GM12878 (cell line): Measurements from ENCODE around the gene TMEM232. TPM values are rescaled to one million over a fixed set of nuclear protein-coding genes. Genes with fewer than 3 reads are reported as not detected.

ENCODE experiments used
- ATAC-seq: fragments of 200-7000 bp; cut with Tn5 transposase; 3 replicates; pipeline ENCODE4 v1.9.1; 2020; ENCODE audit warnings: mild to moderate bottlenecking, moderate library complexity
- BruUV-seq: library from RNA; stranded (reverse); fragments of 400-500 nt; replicated peaks from 2 replicates; lab custom pipeline; 2021; lab: Mats Ljungman, UMichigan
- CTCF ChIA-PET: fragments of 300-600 bp; sonication (Branson Sonifier 250); formaldehyde crosslinking; extraction: SDS; loops from one replicate; lab custom pipeline; 2021; ENCODE audit warnings: inconsistent platforms; lab: Yijun Ruan, JAX
- POLR2A ChIA-PET: fragments of 350-600 bp; formaldehyde crosslinking; extraction: SDS; loops from one replicate; lab custom pipeline; 2021; ENCODE audit warnings: inconsistent platforms; lab: Charles Lee
- RAD21 ChIA-PET: fragments of 300-600 bp; sonication (Branson Sonifier 250); formaldehyde crosslinking; loops from one replicate; lab custom pipeline; 2023; ENCODE audit warnings: antibody characterized with exemption; ENCODE audit not compliant: unreplicated experiment; lab: Charles Lee
- SMC1A ChIA-PET: fragments of 300-600 bp; sonication (Branson Sonifier 250); formaldehyde crosslinking; loops from one replicate; lab custom pipeline; 2023; ENCODE audit not compliant: unreplicated experiment, uncharacterized antibody; lab: Charles Lee
- DNase-seq: peaks from one replicate; pipeline ENCODE4 v3.0.0-alpha.2; 2011; ENCODE audit warnings: low read depth, low spot score
- FAIRE-seq: peaks from 3 replicates; lab custom pipeline; 2011; peaks lifted over from hg19 to GRCh38; lab: Jason Lieb, UNC
- H2AFZ ChIP-seq: 2 replicates; pipeline ENCODE4 v1.6.0; 2011; ENCODE audit warnings: low read depth, low read length, control low read depth; ENCODE audit not compliant: control insufficient read depth
- H3K27ac ChIP-seq: 2 replicates; pipeline ENCODE4 v1.5.1; 2011; ENCODE audit warnings: control low read depth; ENCODE audit not compliant: control insufficient read depth, insufficient read depth
- H3K27me3 ChIP-seq, 2 experiments: replicated peaks in 1 of 2; 2 replicates each; pipeline versions ENCODE4 v1.6.0 to v1.6.1; 2011; ENCODE audit warnings: low read length in 1 of 2; ENCODE audit not compliant: control insufficient read depth in 2 of 2, insufficient read depth in 2 of 2
- H3K36me3 ChIP-seq, 2 experiments: 2 replicates each; pipeline ENCODE4 v1.5.1; 2011; ENCODE audit warnings: low read length in 1 of 2; ENCODE audit not compliant: control insufficient read depth in 2 of 2, insufficient read depth in 2 of 2
- H3K4me1 ChIP-seq: 2 replicates; pipeline ENCODE4 v1.6.1; 2011; ENCODE audit warnings: mild to moderate bottlenecking, low read length, moderate library complexity, mixed read lengths; ENCODE audit not compliant: control insufficient read depth, insufficient read depth
- H3K4me2 ChIP-seq: 2 replicates; pipeline ENCODE4 v1.6.0; 2011; ENCODE audit warnings: control low read depth; ENCODE audit not compliant: control insufficient read depth, insufficient read depth
- H3K4me3 ChIP-seq: fragments of 200-600 bp; sonication (generic); 2 replicates; pipeline ENCODE4 v1.5.1; 2016
- H3K79me2 ChIP-seq: 2 replicates; pipeline ENCODE4 v1.6.0; 2011; ENCODE audit warnings: low read length; ENCODE audit not compliant: control insufficient read depth, insufficient read depth
- H3K9ac ChIP-seq: 2 replicates; pipeline ENCODE4 v1.8.0; 2011; ENCODE audit warnings: low read length, control low read depth, mixed read lengths; ENCODE audit not compliant: control insufficient read depth, insufficient read depth
- H3K9me3 ChIP-seq: replicated peaks from 3 replicates; pipeline ENCODE4 v1.5.1; 2011; ENCODE audit warnings: mild to moderate bottlenecking, low read length; ENCODE audit not compliant: control insufficient read depth, insufficient read depth
- H4K20me1 ChIP-seq: 2 replicates; pipeline ENCODE4 v1.6.0; 2011; ENCODE audit not compliant: control insufficient read depth, insufficient read depth
- BCL11A ChIP-seq: IDR thresholded peaks from 2 replicates; pipeline ENCODE4 v1.6.1; 2011; ENCODE audit warnings: low read depth, low read length
- BMI1 ChIP-seq: fragments of 450-650 bp; IDR thresholded peaks from 2 replicates; pipeline ENCODE4 v1.6.1; 2016; ENCODE audit warnings: mild to moderate bottlenecking, moderate library complexity, borderline replicate concordance
- DPF2 ChIP-seq: fragments of 450-650 bp; IDR thresholded peaks from 2 replicates; pipeline ENCODE4 v1.6.1; 2017; ENCODE audit warnings: mild to moderate bottlenecking
- E2F4 ChIP-seq: IDR thresholded peaks from 2 replicates; pipeline ENCODE4 v1.6.1; 2012; ENCODE audit warnings: low read depth, low read length, improper control_type of control experiment
- ESRRA ChIP-seq: IDR thresholded peaks from 2 replicates; pipeline ENCODE4 v1.6.1; 2012; ENCODE audit warnings: mild to moderate bottlenecking, low read length, improper control_type of control experiment
- HDAC6 ChIP-seq: fragments of 200-600 bp; sonication (generic); IDR thresholded peaks from one replicate; pipeline ENCODE4 v1.8.0; 2017; ENCODE audit warnings: antibody characterized with exemption; ENCODE audit not compliant: unreplicated experiment
- IRF4 ChIP-seq: IDR thresholded peaks from 2 replicates; pipeline ENCODE4 v1.6.1; 2011; ENCODE audit warnings: low read depth, low read length
- KDM1A ChIP-seq: fragments of 200-600 bp; sonication (generic); IDR thresholded peaks from 2 replicates; pipeline ENCODE4 v1.6.1; 2016; ENCODE audit warnings: borderline replicate concordance
- MLLT1 ChIP-seq: fragments of 450-650 bp; IDR thresholded peaks from 2 replicates; pipeline ENCODE4 v1.6.1; 2016; ENCODE audit warnings: mild to moderate bottlenecking
- MYB ChIP-seq: fragments of 150-350 bp; IDR thresholded peaks from 2 replicates; pipeline ENCODE4 v1.6.1; 2014; ENCODE audit warnings: mild to moderate bottlenecking, low read depth, low read length, borderline replicate concordance
- NBN ChIP-seq: fragments of 450-650 bp; IDR thresholded peaks from 2 replicates; pipeline ENCODE4 v1.6.1; 2016
- POLR2A ChIP-seq: IDR thresholded peaks from 2 replicates; pipeline ENCODE4 v1.6.1; 2011; ENCODE audit warnings: low read depth, mild to moderate bottlenecking, low read length
- POU2F2 ChIP-seq: IDR thresholded peaks from 3 replicates; pipeline ENCODE4 v1.6.1; 2011; ENCODE audit warnings: low read depth, mild to moderate bottlenecking, low read length, borderline replicate concordance
- RAD51 ChIP-seq: fragments of 450-650 bp; IDR thresholded peaks from 2 replicates; pipeline ENCODE4 v1.6.1; 2016; ENCODE audit warnings: moderate library complexity, mild to moderate bottlenecking, inconsistent platforms
- SKIL ChIP-seq: fragments of 450-650 bp; IDR thresholded peaks from 2 replicates; pipeline ENCODE4 v1.6.1; 2017; ENCODE audit warnings: mild to moderate bottlenecking, low read depth, inconsistent platforms; ENCODE audit not compliant: poor library complexity, severe bottlenecking
- TAF1 ChIP-seq: IDR thresholded peaks from 2 replicates; pipeline ENCODE4 v1.6.1; 2011; ENCODE audit warnings: mild to moderate bottlenecking, low read depth, low read length, borderline replicate concordance
- TARDBP ChIP-seq: IDR thresholded peaks from 2 replicates; pipeline ENCODE4 v1.6.1; 2016; ENCODE audit warnings: borderline replicate concordance
- TBL1XR1 ChIP-seq: IDR thresholded peaks from 2 replicates; pipeline ENCODE4 v1.6.1; 2012; ENCODE audit warnings: low read depth, low read length, improper control_type of control experiment
- ZBTB11 ChIP-seq: fragments of 450-650 bp; formaldehyde crosslinking; IDR thresholded peaks from 2 replicates; pipeline ENCODE4 v1.5.0; 2022; ENCODE audit warnings: mild to moderate bottlenecking, missing genetic modification characterization
- in situ Hi-C: fragments of 300-500 bp; cut with MboI; formaldehyde crosslinking; loops from 9 replicates; pipeline ENCODE4 v1.14.3; 2018; ENCODE audit warnings: mixed read lengths
- intact Hi-C: fragments of 100-400 bp; cut with micrococcal nuclease; formaldehyde crosslinking; loops from one replicate; pipeline ENCODE4 v1.14.2; 2022; ENCODE audit not compliant: unreplicated experiment
- polyA plus RNA-seq, 11 experiments: library from polyadenylated mRNA; depleted of rRNA in 4 of 11; unstranded in 6 of 11; stranded (reverse) in 5 of 11; fragments of >200 nt; fragmentation: Nextera tagmentation in 4 of 11; fragmentation: Illumina TruSeq in 1 of 11; extraction: Ambion mirVana in 4 of 11; extraction: Trizol in 1 of 11; gene quantifications; 1 replicate in 1 of 11; 2 replicates in 10 of 11; pipeline versions ENCODE4 v1.2.1 to v1.2.3, GENCODE V29; 2011 to 2016; ENCODE audit warnings: inconsistent platforms in 2 of 11, missing spikeins in 2 of 11, low read depth in 1 of 11
- total RNA-seq, 4 experiments: library from RNA; depleted of rRNA in 3 of 4; stranded (reverse); fragments of >200 nt in 3 of 4; fragmentation: Illumina TruSeq in 1 of 4; extraction: Trizol in 1 of 4; gene quantifications; 2 replicates each; pipeline versions ENCODE4 v1.2.1 to v1.2.3, GENCODE V29; 2013 to 2021

The TMEM232 gene
- total and polyA plus RNA-seq, 10 of the 15 experiments (the other 5 are each of a cell fraction or from before 2014, with no cell fraction given) = 0.29 to 1.3 (median 0.91) TPM

- TF ChIP-seq MLLT1 (no peak), KDM1A (no peak), ESRRA (no peak)
These were observed 230.2 kb downstream of the TMEM232 start (continued) for GRCh38 chr5:110496276-110496675.

GRCh38 chr5:110492446-110492845, 234.0 kb downstream of the TMEM232 start:
- H3K4me1 ChIP-seq = no peaks in the 10 kb centered on the region
- no peak overlapping the region for H3K27ac ChIP-seq
- H3K36me3 ChIP-seq = no peaks in the 10 kb centered on the region
- FAIRE-seq = no peak
- ChIA-PET POLR2A (no interaction called here), SMC1A (no interaction called here), CTCF (no interaction called here), RAD21 (no interaction called here)
- H3K4me2 ChIP-seq = no peak overlapping the region
- no TSS peak for BruUV-seq
- no peaks in the 10 kb centered on the region for H3K27me3 ChIP-seq
- no peaks in the 10 kb centered on the region for H3K79me2 ChIP-seq
- no peaks in the 10 kb centered on the region for H4K20me1 ChIP-seq
- no peak for DNase-seq
- ATAC-seq = no peak
- no peaks in the 10 kb centered on the region for H3K9me3 ChIP-seq
- H3K4me3 ChIP-seq = no peak overlapping the region
- H3K9ac ChIP-seq = no peak overlapping the region
- in situ Hi-C loops (no loop called here), intact Hi-C loops (no loop called here)
- H2AFZ ChIP-seq = no peak overlapping the region
- TF ChIP-seq TARDBP = no peak
- no peak for TF ChIP-seq ZBTB11 (CRISPR knock-in tag)
- no peak for TF ChIP-seq NBN
- TF ChIP-seq POLR2A = no peak
- no peak for TF ChIP-seq E2F4
- no peak for TF ChIP-seq POU2F2
- no peak for TF ChIP-seq TAF1
- no peak for TF ChIP-seq SKIL
- no peak for TF ChIP-seq RAD51
- no peak for TF ChIP-seq IRF4
- TF ChIP-seq HDAC6 = no peak
- TF ChIP-seq TBL1XR1 = no peak
- no peak for TF ChIP-seq BMI1
- no peak for TF ChIP-seq DPF2
- no peak for TF ChIP-seq MYB
- no peak for TF ChIP-seq BCL11A
